HCT116 (cell line): ENCODE data around the gene EPHA4. TPM values are rescaled to one million over a fixed set of nuclear protein-coding genes. Genes with fewer than 3 reads are reported as not detected.

Experiments used
- ATAC-seq: fragments of 200-7000 bp; cut with Tn5 transposase; 2 replicates; pipeline ENCODE4 v1.9.1; 2020; ENCODE audit warnings: mild to moderate bottlenecking, moderate library complexity
- BruUV-seq: library from RNA; stranded (reverse); fragments of 400-500 nt; replicated peaks from 2 replicates; lab custom pipeline; 2021; lab: Mats Ljungman, UMichigan
- CTCF ChIA-PET: fragments of 300-600 bp; sonication (Branson Sonifier 250); formaldehyde crosslinking; loops from one replicate; lab custom pipeline; 2021; ENCODE audit warnings: antibody characterized with exemption; lab: Charles Lee
- POLR2A ChIA-PET: fragments of 300-600, 350-600 bp; sonication (Branson Sonifier 250); formaldehyde crosslinking; loops from one replicate; lab custom pipeline; 2021; ENCODE audit warnings: antibody characterized with exemption; lab: Charles Lee
- RAD21 ChIA-PET, 2 experiments: fragments of 300-600 bp; sonication (Branson Sonifier 250); formaldehyde crosslinking; loops; one replicate each; lab custom pipeline; 2023; ENCODE audit warnings: low total read pairs in 2 of 2; ENCODE audit not compliant: uncharacterized antibody in 2 of 2, unreplicated experiment in 2 of 2, low non-redundant PET in 1 of 2; lab: Charles Lee
- DNase-seq: peaks from one replicate; pipeline ENCODE4 v3.0.0-alpha.2; 2010; ENCODE audit warnings: low read depth, low spot score
- H2AFZ ChIP-seq: fragments of 200-600 bp; shearing (Covaris generic), sonication (generic); 2 replicates; pipeline ENCODE4 v1.6.1; 2017; ENCODE audit warnings: low read depth, mixed run types, mixed read lengths, antibody characterized with exemption, low read length; ENCODE audit not compliant: poor library complexity, severe bottlenecking
- H3K27ac ChIP-seq: 2 replicates; pipeline ENCODE4 v1.5.1; 2012; ENCODE audit warnings: low read depth, low read length
- H3K27me3 ChIP-seq: fragments of 200-600 bp; sonication (generic); 2 replicates; pipeline ENCODE4 v1.6.1; 2016; ENCODE audit warnings: mixed run types, low read length, mixed read lengths; ENCODE audit not compliant: insufficient read depth
- H3K36me3 ChIP-seq, 2 experiments: fragments of 200-500 bp in 1 of 2; fragments of 200-600 bp in 1 of 2; sonication (Bioruptor generic) in 1 of 2; sonication (generic) in 1 of 2; 2 replicates each; pipeline versions ENCODE4 v1.5.1 to v1.6.1; 2014 to 2016; ENCODE audit warnings: low read length in 2 of 2, inconsistent platforms in 1 of 2, mixed read lengths in 1 of 2, mixed run types in 1 of 2; ENCODE audit not compliant: insufficient read depth in 2 of 2, control insufficient read depth in 1 of 2
- H3K4me1 ChIP-seq, 2 experiments: fragments of 200-600 bp in 1 of 2; sonication (generic) in 1 of 2; 2 replicates each; pipeline versions ENCODE4 v1.5.1 to v1.6.1; 2012 to 2017; ENCODE audit warnings: low read length in 2 of 2, inconsistent platforms in 1 of 2, mild to moderate bottlenecking in 1 of 2, mixed read lengths in 1 of 2, mixed run types in 1 of 2, moderate library complexity in 1 of 2; ENCODE audit not compliant: insufficient read depth in 2 of 2, control insufficient read depth in 1 of 2
- H3K4me2 ChIP-seq: fragments of 200-600 bp; sonication (generic); 2 replicates; pipeline ENCODE4 v1.6.1; 2017; ENCODE audit warnings: mixed run types, low read length, mixed read lengths
- H3K4me3 ChIP-seq, 2 experiments: fragments of 200-600 bp in 1 of 2; sonication (generic) in 1 of 2; replicated peaks in 1 of 2; 2 replicates each; pipeline ENCODE4 v1.5.1; 2011 to 2016; ENCODE audit warnings: low read length in 2 of 2, control low read depth in 1 of 2, low read depth in 1 of 2, mild to moderate bottlenecking in 1 of 2, mixed read lengths in 1 of 2, mixed run types in 1 of 2
- H3K79me2 ChIP-seq: fragments of 200-600 bp; sonication (generic); 2 replicates; pipeline ENCODE4 v1.6.1; 2017; ENCODE audit warnings: mild to moderate bottlenecking, mixed run types, low read length, moderate library complexity, mixed read lengths; ENCODE audit not compliant: insufficient read depth
- H3K9ac ChIP-seq: fragments of 200-600 bp; sonication (generic); 2 replicates; pipeline ENCODE4 v1.6.1; 2016; ENCODE audit warnings: low read length, mixed read lengths
- H3K9me2 ChIP-seq: fragments of 200-600 bp; sonication (generic), shearing (Covaris generic); 2 replicates; pipeline ENCODE4 v1.6.1; 2017; ENCODE audit warnings: mixed run types, mild to moderate bottlenecking, moderate library complexity; ENCODE audit not compliant: insufficient read depth
- H3K9me3 ChIP-seq, 2 experiments: fragments of 200-500 bp in 1 of 2; fragments of 200-600 bp in 1 of 2; sonication (Bioruptor generic) in 1 of 2; sonication (generic) in 1 of 2; 2 replicates each; pipeline ENCODE4 v1.6.1; 2014 to 2017; ENCODE audit warnings: low read length in 2 of 2, mixed read lengths in 2 of 2, inconsistent platforms in 1 of 2, low read depth in 1 of 2, mild to moderate bottlenecking in 1 of 2, mixed run types in 1 of 2, moderate library complexity in 1 of 2; ENCODE audit not compliant: control insufficient read depth in 1 of 2, insufficient read depth in 1 of 2
- H4K20me1 ChIP-seq: fragments of 200-600 bp; sonication (generic), shearing (Covaris generic); 2 replicates; pipeline ENCODE4 v1.6.1; 2017; ENCODE audit warnings: mixed run types, mild to moderate bottlenecking, moderate library complexity; ENCODE audit not compliant: insufficient read depth
- CEBPB ChIP-seq: IDR thresholded peaks from 2 replicates; pipeline ENCODE4 v1.6.1; 2012; ENCODE audit warnings: low read depth
- EGR1 ChIP-seq: IDR thresholded peaks from 2 replicates; pipeline ENCODE4 v1.6.1; 2012; ENCODE audit warnings: low read depth
- EZH2 ChIP-seq: fragments of 200-600 bp; sonication (generic); IDR thresholded peaks from 2 replicates; pipeline ENCODE4 v1.6.1; 2017; ENCODE audit warnings: antibody characterized with exemption, mixed run types
- EZH2phosphoT487 ChIP-seq: fragments of 200-600 bp; IDR thresholded peaks from 2 replicates; pipeline ENCODE4 v1.6.1; 2018; ENCODE audit warnings: antibody characterized with exemption, borderline replicate concordance
- JUND ChIP-seq: IDR thresholded peaks from 2 replicates; pipeline ENCODE4 v1.6.1; 2012
- POLR2A ChIP-seq: IDR thresholded peaks from 2 replicates; pipeline ENCODE4 v1.7.0; 2011; ENCODE audit warnings: borderline replicate concordance; ENCODE audit not compliant: insufficient read depth, insufficient read length; ENCODE audit errors: extremely low read depth
- RAD21 ChIP-seq: IDR thresholded peaks from 2 replicates; pipeline ENCODE4 v1.6.1; 2012; ENCODE audit warnings: low read depth, mild to moderate bottlenecking
- SIN3A ChIP-seq: IDR thresholded peaks from 2 replicates; pipeline ENCODE4 v1.6.1; 2012; ENCODE audit warnings: low read depth
- SP1 ChIP-seq: IDR thresholded peaks from 2 replicates; pipeline ENCODE4 v1.6.1; 2012; ENCODE audit warnings: low read depth
- TCF7L2 ChIP-seq: IDR thresholded peaks from 2 replicates; pipeline ENCODE4 v1.7.0; 2011; ENCODE audit warnings: borderline replicate concordance, inconsistent platforms; ENCODE audit not compliant: insufficient read depth, insufficient read length; ENCODE audit errors: extremely low read depth
- YY1 ChIP-seq: IDR thresholded peaks from 2 replicates; pipeline ENCODE4 v1.6.1; 2011; ENCODE audit warnings: low read length, low read depth, moderate library complexity, mild to moderate bottlenecking; ENCODE audit not compliant: insufficient replicate concordance; ENCODE audit errors: extremely low read depth
- ZFX ChIP-seq: fragments of 450-650 bp; IDR thresholded peaks from 2 replicates; pipeline ENCODE4 v1.6.1; 2017
- ZNF274 ChIP-seq: fragments of 200-500 bp; sonication (Bioruptor generic); IDR thresholded peaks from 2 replicates; pipeline ENCODE4 v1.6.1; 2014; ENCODE audit warnings: mild to moderate bottlenecking, low read depth, low read length, inconsistent platforms
- intact Hi-C: fragments of 100-400 bp; cut with micrococcal nuclease; formaldehyde crosslinking; loops from 2 replicates; pipeline ENCODE4 v1.10.0; 2022
- total RNA-seq: library from RNA; stranded (reverse); gene quantifications from one replicate; pipeline ENCODE4 v1.2.1, GENCODE V29; 2021; ENCODE audit not compliant: unreplicated experiment
- TF ChIP-seq, protein P1 (sequence below): IDR thresholded peaks from 2 replicates; pipeline ENCODE4 v1.6.1; 2012; ENCODE audit warnings: low read depth
- TF ChIP-seq, protein P2 (sequence below), 3 experiments: fragments of 200-600 bp in 1 of 3; sonication (generic) in 1 of 3; IDR thresholded peaks in 2 of 3; conservative IDR thresholded peaks in 1 of 3; 2 replicates each; pipeline ENCODE4 v1.5.1; 2012 to 2017; ENCODE audit warnings: low read depth in 2 of 3, low read length in 2 of 3, antibody characterized with exemption in 1 of 3, borderline replicate concordance in 1 of 3, control low read depth in 1 of 3, mild to moderate bottlenecking in 1 of 3, mixed read lengths in 1 of 3, mixed run types in 1 of 3, moderate library complexity in 1 of 3; ENCODE audit not compliant: insufficient read depth in 1 of 3

The EPHA4 gene
- total RNA-seq, 1 experiment from 2014 or later, result 3.5 TPM

DNA sequence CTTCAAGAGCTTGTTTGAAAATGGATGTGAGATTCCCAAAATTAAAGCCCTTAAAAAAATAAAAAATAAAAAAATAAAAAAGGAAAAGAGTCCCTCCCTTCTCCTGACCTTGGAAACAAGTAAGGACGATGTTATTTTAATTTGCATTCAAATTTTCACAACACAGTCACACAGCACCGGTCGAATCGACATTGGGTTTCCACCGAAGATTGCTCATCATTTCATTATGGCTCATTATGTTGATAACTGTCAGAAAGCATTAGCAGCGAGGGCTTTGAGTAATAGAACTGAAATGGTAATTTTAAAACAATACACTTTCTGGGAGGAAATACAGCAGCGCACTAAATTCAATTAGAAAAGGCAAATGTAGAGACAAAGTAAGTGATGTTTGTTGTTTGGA lies 78.7 kb downstream of the EPHA4 start (continued):
- TF ChIP-seq, protein P1, sequence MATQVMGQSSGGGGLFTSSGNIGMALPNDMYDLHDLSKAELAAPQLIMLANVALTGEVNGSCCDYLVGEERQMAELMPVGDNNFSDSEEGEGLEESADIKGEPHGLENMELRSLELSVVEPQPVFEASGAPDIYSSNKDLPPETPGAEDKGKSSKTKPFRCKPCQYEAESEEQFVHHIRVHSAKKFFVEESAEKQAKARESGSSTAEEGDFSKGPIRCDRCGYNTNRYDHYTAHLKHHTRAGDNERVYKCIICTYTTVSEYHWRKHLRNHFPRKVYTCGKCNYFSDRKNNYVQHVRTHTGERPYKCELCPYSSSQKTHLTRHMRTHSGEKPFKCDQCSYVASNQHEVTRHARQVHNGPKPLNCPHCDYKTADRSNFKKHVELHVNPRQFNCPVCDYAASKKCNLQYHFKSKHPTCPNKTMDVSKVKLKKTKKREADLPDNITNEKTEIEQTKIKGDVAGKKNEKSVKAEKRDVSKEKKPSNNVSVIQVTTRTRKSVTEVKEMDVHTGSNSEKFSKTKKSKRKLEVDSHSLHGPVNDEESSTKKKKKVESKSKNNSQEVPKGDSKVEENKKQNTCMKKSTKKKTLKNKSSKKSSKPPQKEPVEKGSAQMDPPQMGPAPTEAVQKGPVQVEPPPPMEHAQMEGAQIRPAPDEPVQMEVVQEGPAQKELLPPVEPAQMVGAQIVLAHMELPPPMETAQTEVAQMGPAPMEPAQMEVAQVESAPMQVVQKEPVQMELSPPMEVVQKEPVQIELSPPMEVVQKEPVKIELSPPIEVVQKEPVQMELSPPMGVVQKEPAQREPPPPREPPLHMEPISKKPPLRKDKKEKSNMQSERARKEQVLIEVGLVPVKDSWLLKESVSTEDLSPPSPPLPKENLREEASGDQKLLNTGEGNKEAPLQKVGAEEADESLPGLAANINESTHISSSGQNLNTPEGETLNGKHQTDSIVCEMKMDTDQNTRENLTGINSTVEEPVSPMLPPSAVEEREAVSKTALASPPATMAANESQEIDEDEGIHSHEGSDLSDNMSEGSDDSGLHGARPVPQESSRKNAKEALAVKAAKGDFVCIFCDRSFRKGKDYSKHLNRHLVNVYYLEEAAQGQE, result no peak

DNA sequence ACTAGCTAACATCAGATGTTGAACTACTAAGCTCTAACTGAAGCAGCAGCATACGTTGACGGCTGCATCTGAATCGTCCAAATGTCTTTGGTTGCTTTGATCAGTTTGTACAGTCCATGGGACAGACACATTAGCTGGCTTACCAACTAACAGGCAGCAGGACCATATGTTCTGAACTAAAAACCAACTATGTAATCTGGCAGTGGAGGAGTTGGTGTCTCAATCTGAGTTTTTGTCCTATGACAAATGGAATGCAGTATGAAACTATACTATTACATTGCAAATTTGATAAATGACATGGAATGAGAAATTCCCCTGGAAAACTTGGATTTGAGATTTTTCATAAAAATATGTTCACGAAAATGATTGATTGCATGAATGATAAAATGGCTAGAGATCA lies 79.5 kb downstream of the EPHA4 start:
- no peaks in the 10 kb centered on the region for H3K9me2 ChIP-seq
- BruUV-seq, result no TSS peak
- ChIA-PET RAD21 (no interaction called here), CTCF (no interaction called here)
- intact Hi-C loops, result no loop called here
- H3K27ac ChIP-seq, result no peak overlapping the region
- H3K79me2 ChIP-seq, result no peaks in the 10 kb centered on the region
- TF ChIP-seq JUND, result no peak
- TF ChIP-seq SP1, result no peak
- TF ChIP-seq CEBPB, result no peak
- no peak for TF ChIP-seq EZH2
- no peak for TF ChIP-seq RAD21
- TF ChIP-seq SIN3A, result no peak
- TF ChIP-seq EGR1, result no peak
- TF ChIP-seq EZH2phosphoT487, result no peak
- TF ChIP-seq YY1, result no peak
- TF ChIP-seq POLR2A, result no peak
- TF ChIP-seq, protein P2, sequence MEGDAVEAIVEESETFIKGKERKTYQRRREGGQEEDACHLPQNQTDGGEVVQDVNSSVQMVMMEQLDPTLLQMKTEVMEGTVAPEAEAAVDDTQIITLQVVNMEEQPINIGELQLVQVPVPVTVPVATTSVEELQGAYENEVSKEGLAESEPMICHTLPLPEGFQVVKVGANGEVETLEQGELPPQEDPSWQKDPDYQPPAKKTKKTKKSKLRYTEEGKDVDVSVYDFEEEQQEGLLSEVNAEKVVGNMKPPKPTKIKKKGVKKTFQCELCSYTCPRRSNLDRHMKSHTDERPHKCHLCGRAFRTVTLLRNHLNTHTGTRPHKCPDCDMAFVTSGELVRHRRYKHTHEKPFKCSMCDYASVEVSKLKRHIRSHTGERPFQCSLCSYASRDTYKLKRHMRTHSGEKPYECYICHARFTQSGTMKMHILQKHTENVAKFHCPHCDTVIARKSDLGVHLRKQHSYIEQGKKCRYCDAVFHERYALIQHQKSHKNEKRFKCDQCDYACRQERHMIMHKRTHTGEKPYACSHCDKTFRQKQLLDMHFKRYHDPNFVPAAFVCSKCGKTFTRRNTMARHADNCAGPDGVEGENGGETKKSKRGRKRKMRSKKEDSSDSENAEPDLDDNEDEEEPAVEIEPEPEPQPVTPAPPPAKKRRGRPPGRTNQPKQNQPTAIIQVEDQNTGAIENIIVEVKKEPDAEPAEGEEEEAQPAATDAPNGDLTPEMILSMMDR (IDR thresholded peaks at IDR 0.05 in 2 of 3, conservative IDR thresholded peaks at IDR 0.05 in 1 of 3; ENCODE audit: borderline replicate concordance in 1 of 3, insufficient read depth in 1 of 3, low read depth in 2 of 3, low read length in 2 of 3), result no peak
- no peak for TF ChIP-seq ZNF274
- no peak for TF ChIP-seq TCF7L2
- no peak for TF ChIP-seq ZFX
- TF ChIP-seq, all 23 proteins: peak for 0
- H3K27me3 ChIP-seq, result no peaks in the 10 kb centered on the region
- DNase-seq, result no peak
- no peak for ATAC-seq
- H3K9ac ChIP-seq, result no peak overlapping the region
- POLR2A ChIA-PET, result no interaction called here
- no peaks in the 10 kb centered on the region for H3K9me3 ChIP-seq
- peaks cover 7 to 10% of the 10 kb centered on the region in 2 experiments for H3K4me1 ChIP-seq
- no peak overlapping the region for H2AFZ ChIP-seq
- H3K4me2 ChIP-seq, result no peak overlapping the region
- no peaks in the 10 kb centered on the region for H4K20me1 ChIP-seq
- no peaks in the 10 kb centered on the region for H3K36me3 ChIP-seq
- no peak overlapping the region for H3K4me3 ChIP-seq
